Activated CD4-positive, alpha-beta T cell treated with anti-CD3 and anti-CD28 coated beads, Interleukin-2, amount 10 ng/mL, durations not matched to agents 24 days and 14 days (primary cell): ENCODE data around the gene NAALADL2. TPM values are rescaled to one million over a fixed set of nuclear protein-coding genes. Genes with fewer than 3 reads are reported as not detected.
"Not testable (repeated sequence)": the region's sequence is repeated elsewhere in the genome, so short reads cannot be mapped to it uniquely, and the experiment has no call there.

Experiments
- DNase-seq: peaks from one replicate; pipeline ENCODE4 v3.0.0; 2022
- H3K27ac Mint-ChIP-seq: one replicate; pipeline ENCODE4 v1.8.0; 2022; ENCODE audit warnings: mild to moderate bottlenecking, mixed read lengths
- H3K27me3 Mint-ChIP-seq: one replicate; pipeline ENCODE4 v1.8.0; 2022; ENCODE audit warnings: mixed read lengths
- H3K36me3 Mint-ChIP-seq: one replicate; pipeline ENCODE4 v1.8.0; 2022; ENCODE audit warnings: low read depth, mild to moderate bottlenecking, mixed read lengths
- H3K4me1 Mint-ChIP-seq: one replicate; pipeline ENCODE4 v1.8.0; 2021; ENCODE audit warnings: mixed read lengths
- H3K4me3 Mint-ChIP-seq: one replicate; pipeline ENCODE4 v1.8.0; 2022; ENCODE audit warnings: mild to moderate bottlenecking, moderate library complexity, mixed read lengths
- H3K9me3 Mint-ChIP-seq: one replicate; pipeline ENCODE4 v1.8.0; 2021; ENCODE audit warnings: mixed read lengths
- intact Hi-C: fragments of 100-400 bp; cut with micrococcal nuclease; formaldehyde crosslinking; loops from one replicate; pipeline ENCODE4 v1.15.1; 2023
- total RNA-seq: library from RNA; stranded (reverse); gene quantifications from 2 replicates; pipeline ENCODE4 v1.2.3, GENCODE V29; 2022

Gene NAALADL2
- total RNA-seq, 1 donor from 2014 or later = not detected

DNA sequence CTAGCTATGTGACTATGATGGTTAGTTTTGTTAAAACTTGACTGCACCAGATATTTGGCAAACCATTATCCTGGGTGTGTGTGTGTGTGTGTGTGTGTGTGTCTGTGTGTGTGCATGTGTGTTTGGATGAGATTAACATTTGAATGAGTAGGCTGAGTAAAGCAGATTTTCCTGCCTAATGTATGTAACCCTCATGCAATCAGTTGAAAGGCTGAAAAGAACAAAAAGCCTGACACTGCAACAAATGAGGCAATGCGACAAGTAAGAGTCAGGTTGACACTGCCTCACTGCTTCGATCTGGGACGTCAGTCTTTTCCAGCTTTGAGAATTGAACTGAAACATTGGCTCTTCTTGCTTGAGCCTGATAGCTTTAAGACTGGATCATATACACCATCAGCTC is 643.0 kb downstream of the NAALADL2 start:
- no peak overlapping the region for H3K27ac Mint-ChIP-seq
- no peaks in the 10 kb centered on the region for H3K9me3 Mint-ChIP-seq
- no peaks in the 10 kb centered on the region for H3K27me3 Mint-ChIP-seq
- no peak overlapping the region for H3K4me3 Mint-ChIP-seq
- H3K36me3 Mint-ChIP-seq = no peaks in the 10 kb centered on the region
- intact Hi-C loops = no loop called here
- DNase-seq = no peak
- no peaks in the 10 kb centered on the region for H3K4me1 Mint-ChIP-seq

DNA sequence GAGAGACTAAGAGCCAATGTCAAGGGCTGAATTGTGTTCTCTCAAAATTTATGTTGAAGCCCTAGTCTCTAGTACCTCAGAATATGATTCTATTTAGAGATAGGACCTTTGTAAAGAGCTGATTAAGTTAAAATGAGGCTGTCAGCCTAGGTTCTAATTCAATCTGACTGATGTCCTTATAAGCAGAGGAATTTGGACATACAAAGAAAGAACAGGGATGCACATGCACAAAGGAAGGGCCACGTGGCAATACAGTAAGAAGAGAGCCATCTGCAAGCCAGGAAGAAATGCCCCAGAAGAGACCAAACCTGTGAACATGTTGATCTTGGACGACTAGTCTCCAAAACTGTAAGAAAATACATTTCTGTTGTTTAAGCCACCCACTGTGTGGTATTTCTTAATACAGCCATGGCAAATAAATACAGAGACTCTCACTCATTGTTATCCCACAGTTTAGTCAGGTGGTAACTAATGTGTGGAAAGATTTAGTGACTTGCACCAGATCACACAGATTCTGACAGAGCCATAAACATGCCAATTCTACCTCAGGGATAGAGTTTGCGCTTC is 652.2 kb downstream of the NAALADL2 start:
- H3K27me3 Mint-ChIP-seq = no peaks in the 10 kb centered on the region
- H3K4me3 Mint-ChIP-seq = no peak overlapping the region
- DNase-seq = no peak
- H3K36me3 Mint-ChIP-seq = no peaks in the 10 kb centered on the region
- H3K9me3 Mint-ChIP-seq = no peaks in the 10 kb centered on the region
- no peak overlapping the region for H3K27ac Mint-ChIP-seq
- intact Hi-C loops = no loop called here
- H3K4me1 Mint-ChIP-seq = no peaks in the 10 kb centered on the region

DNA sequence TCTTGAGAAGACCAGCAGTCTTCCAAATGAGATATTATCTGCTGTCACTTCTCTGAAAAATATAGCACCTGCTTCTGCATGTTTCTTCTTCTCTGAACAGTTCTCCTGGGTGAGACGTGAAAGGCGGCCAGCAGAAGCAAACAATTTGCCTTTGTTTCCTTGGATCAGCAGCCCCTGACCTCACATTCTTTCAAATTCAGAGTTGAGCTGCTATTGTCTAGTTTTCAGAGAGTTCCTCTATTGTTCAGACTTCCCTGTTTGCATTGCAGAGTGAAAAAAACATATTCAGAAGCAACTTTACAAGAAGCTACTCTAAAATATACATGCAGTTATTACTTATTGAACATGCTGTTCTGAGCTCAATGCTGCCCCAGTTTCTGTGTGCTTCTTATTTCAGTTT is 653.6 kb downstream of the NAALADL2 start:
- H3K9me3 Mint-ChIP-seq = peaks cover 3% of the 10 kb centered on the region
- no peaks in the 10 kb centered on the region for H3K27me3 Mint-ChIP-seq
- no peak overlapping the region for H3K4me3 Mint-ChIP-seq
- H3K27ac Mint-ChIP-seq = no peak overlapping the region
- H3K36me3 Mint-ChIP-seq = no peaks in the 10 kb centered on the region
- no peaks in the 10 kb centered on the region for H3K4me1 Mint-ChIP-seq
- DNase-seq = no peak
- intact Hi-C loops = no loop called here

DNA sequence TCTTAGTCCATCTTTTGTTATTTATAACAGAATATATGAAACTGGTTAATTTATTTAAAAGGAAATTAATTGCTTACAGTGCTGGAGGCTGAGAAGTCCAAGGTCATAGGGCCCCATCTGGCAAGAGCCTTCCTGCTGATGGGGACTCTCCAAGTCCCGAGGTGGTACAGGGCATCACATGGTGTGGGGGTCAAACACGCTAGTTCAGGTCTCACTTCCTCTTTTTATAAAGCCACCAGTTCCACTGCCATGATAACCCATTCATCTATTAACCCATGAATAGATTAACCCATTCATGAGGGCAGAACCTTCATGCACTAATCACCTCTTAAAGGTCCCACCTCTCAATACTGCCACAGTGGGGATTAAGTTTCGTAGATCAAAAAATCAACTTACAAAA is 659.3 kb downstream of the NAALADL2 start:
- Mint-ChIP-seq H3K27me3 (no peaks in the 10 kb centered on the region), H3K9me3 (peaks cover 3% of the 10 kb centered on the region), H3K27ac (no peak overlapping the region), H3K4me1 (no peaks in the 10 kb centered on the region), H3K36me3 (no peaks in the 10 kb centered on the region), H3K4me3 (no peak overlapping the region)
- intact Hi-C loops = no loop called here
- no peak for DNase-seq

DNA sequence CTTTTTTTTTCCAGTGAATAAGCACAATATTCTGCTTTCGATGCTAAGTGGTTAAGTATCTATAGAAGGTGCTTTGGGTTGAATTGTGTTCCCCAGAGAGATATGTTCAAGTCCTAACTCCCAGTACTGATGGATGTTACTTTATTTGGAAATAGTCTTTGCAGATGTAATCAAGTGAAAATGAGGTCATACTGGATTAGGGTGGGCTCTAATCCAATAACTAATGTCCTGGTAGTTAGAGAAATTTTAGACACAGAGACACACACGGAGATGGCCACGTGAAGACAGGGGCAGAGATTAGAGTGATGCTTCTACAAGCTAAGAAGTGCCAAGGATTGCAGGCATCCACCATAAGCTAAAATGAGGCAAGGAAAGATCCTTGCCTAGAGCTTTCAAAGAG is 662.3 kb downstream of the NAALADL2 start:
- no peak overlapping the region for H3K4me3 Mint-ChIP-seq
- DNase-seq = no peak
- intact Hi-C loops = no loop called here
- no peaks in the 10 kb centered on the region for H3K4me1 Mint-ChIP-seq
- H3K27ac Mint-ChIP-seq = no peak overlapping the region
- no peaks in the 10 kb centered on the region for H3K36me3 Mint-ChIP-seq
- no peaks in the 10 kb centered on the region for H3K27me3 Mint-ChIP-seq
- H3K9me3 Mint-ChIP-seq = peaks cover 3% of the 10 kb centered on the region

DNA sequence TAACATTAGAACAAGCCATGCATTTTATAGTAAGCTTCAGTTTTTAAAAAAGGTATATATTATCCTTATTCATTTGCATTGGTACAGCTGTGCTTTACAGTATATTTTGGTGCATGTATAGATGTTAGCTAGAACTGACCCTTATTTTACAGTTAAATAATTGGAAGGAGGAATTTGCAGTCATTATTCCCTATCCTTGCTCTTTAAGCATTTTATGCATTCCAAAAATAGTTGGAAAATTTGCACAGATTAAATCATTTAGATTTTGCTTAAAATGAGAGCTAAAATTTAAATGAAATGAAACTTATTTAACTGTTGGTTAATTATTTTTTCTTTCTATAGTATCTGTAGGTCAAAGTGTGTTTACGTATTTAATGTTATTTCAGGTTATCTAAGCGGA is 667.1 kb downstream of the NAALADL2 start:
- Mint-ChIP-seq H3K27ac (no peak overlapping the region), H3K4me1 (no peaks in the 10 kb centered on the region)
- intact Hi-C loops = no loop called here

DNA sequence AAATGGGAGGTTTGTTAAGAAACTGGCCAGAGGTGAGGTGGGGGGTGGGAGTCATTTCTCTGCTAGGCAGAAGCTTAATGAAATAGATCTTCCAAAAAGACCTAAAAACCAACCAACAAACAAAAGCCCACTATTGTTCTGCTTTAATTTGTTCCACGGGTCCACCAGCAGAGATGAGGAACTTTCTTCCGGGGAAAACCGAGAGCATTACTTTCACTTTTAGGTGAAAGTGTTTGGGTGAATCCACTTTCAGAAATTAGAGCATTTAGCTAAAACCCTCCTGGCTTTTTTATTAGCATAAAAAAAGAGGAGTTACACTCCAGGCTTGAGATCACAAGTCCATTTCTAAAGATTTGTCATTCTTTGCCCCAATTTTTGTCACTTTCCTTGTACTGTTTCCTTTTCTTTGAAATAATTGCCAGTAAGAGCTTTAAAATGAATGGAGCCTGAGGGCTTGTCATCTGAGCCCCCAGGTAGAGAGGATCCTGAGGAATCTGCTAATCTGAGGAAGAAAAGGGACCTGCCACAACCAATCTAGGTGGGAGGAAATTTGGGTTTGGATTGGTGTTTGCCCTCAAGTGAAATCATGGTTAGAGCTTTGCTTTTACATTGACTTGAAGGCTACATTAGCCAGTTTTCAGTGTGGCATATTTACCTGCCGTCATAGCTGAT is 667.6 kb downstream of the NAALADL2 start:
- no peaks in the 10 kb centered on the region for H3K9me3 Mint-ChIP-seq
- no peaks in the 10 kb centered on the region for H3K4me1 Mint-ChIP-seq
- no peaks in the 10 kb centered on the region for H3K27me3 Mint-ChIP-seq
- intact Hi-C loops = no loop called here
- H3K36me3 Mint-ChIP-seq = no peaks in the 10 kb centered on the region
- H3K27ac Mint-ChIP-seq = no peak overlapping the region
- H3K4me3 Mint-ChIP-seq = peak overlapping the region; percentile 5
- no peak for DNase-seq

More for the DNA sequence above, 667.1 kb downstream of the NAALADL2 start:
- no peaks in the 10 kb centered on the region for H3K9me3 Mint-ChIP-seq
- no peak overlapping the region for H3K4me3 Mint-ChIP-seq
- H3K27me3 Mint-ChIP-seq = no peaks in the 10 kb centered on the region
- H3K36me3 Mint-ChIP-seq = no peaks in the 10 kb centered on the region
- no peak for DNase-seq

DNA sequence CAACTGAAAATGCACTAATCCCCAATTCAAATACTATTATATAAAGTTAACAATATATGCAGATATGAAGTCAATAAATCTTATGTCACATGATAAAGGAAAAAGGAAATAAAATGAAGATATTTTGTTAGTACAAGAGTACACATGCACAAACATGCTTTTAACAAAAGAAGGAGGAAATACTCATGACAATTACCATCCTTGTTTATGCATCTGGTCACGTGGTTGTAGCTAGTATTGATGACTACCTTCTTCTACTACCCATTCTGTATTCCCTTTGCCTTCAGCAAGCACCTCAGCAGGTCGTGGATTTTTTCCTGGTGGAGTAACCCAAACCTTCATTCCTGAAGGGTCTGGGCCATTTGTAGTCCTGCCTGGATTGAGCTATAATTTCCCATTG is 669.6 kb downstream of the NAALADL2 start:
- H3K27me3 Mint-ChIP-seq, H3K36me3 Mint-ChIP-seq, H3K27ac Mint-ChIP-seq, H3K4me3 Mint-ChIP-seq, DNase-seq, intact Hi-C loops, H3K9me3 Mint-ChIP-seq, H3K4me1 Mint-ChIP-seq: not testable (repeated sequence)

DNA sequence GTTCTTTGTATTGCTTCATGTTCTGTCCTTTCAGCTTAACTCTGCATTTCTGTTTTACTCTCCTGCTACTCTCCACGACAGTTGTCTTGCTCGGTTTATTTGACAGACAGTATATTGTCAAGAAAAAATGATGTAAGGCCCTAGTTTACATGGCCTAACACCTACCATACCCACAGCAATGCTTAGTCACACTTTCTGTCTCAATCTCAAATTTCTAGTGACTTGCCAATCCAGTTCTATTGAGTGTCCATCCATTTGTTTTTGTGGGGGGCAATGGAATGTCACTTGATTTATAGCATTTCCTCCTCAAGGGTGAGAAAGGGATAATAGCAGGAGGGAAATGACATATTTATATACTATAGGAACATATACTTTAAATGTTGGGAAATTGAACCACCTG is 676.2 kb downstream of the NAALADL2 start:
- intact Hi-C loops = no loop called here

DNA sequence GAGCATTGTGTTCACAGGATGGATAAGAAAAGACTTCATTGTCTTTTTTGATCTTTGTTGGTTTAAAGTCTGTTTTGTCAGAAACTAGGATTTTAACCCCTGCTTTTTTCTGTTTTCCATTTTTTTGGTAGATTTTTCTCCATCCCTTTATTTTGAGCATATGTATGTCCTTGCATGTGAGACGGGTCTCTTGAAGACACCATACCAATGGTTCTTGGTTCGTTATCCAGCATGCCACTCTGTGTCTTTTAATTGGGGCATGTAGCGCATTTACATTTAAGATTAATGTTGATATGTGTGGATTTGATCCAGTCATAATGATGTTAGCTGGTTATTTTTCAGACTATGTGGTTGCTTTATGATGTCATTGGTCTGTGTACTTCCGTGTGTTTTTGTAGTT is 687.0 kb downstream of the NAALADL2 start:
- Mint-ChIP-seq H3K36me3 (no peaks in the 10 kb centered on the region), H3K9me3 (no peaks in the 10 kb centered on the region), H3K27me3 (no peaks in the 10 kb centered on the region), H3K27ac (no peak overlapping the region), H3K4me1 (no peaks in the 10 kb centered on the region), H3K4me3 (no peak overlapping the region)
- intact Hi-C loops = no loop called here
- DNase-seq = no peak

More for the DNA sequence above, 676.2 kb downstream of the NAALADL2 start:
- no peak overlapping the region for H3K4me3 Mint-ChIP-seq
- H3K9me3 Mint-ChIP-seq = no peaks in the 10 kb centered on the region
- H3K36me3 Mint-ChIP-seq = no peaks in the 10 kb centered on the region
- DNase-seq = no peak
- no peaks in the 10 kb centered on the region for H3K4me1 Mint-ChIP-seq
- H3K27ac Mint-ChIP-seq = no peak overlapping the region
- no peaks in the 10 kb centered on the region for H3K27me3 Mint-ChIP-seq

DNA sequence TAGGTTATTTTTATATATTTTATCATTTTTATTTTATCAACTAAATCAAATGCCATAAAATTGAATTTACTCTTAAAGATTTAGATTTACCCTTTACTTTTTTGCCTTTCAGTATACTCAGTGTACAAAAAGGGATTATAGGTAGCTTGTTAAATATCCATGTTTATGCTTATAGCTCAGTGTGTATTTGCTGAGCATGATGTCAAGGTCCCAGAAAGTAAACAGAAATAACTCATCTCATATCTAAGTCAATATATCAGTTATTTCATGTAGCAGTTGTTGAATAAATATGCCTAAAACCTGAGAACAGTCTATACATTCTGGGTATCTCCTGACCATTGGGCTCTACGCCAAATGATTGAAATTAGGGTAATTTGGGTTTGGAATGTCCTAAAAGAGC is 693.8 kb downstream of the NAALADL2 start:
- no peak for DNase-seq
- Mint-ChIP-seq H3K36me3 (no peaks in the 10 kb centered on the region), H3K4me3 (no peak overlapping the region), H3K27ac (no peak overlapping the region), H3K27me3 (no peaks in the 10 kb centered on the region), H3K4me1 (no peaks in the 10 kb centered on the region), H3K9me3 (no peaks in the 10 kb centered on the region)
- intact Hi-C loops = no loop called here

DNA sequence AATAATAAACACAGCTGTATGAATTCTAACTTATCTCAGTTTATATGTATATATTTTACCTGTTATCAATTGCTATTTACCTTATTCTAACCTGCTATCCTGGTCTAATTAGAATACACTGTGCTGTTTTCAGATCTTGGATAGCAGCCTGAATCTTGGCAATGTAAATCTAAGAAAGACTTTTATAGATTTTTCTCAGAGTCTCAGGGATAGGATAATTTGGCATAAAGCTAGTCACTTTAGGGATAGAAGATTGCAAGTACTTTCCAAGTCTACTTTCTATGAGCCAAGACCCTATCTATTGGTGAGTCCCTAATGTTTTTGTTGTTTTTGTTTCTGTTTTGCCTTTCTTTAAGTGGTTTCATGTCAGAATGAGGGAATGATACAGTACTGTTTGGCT is 695.7 kb downstream of the NAALADL2 start:
- Mint-ChIP-seq H3K27ac (no peak overlapping the region), H3K4me1 (no peaks in the 10 kb centered on the region), H3K36me3 (no peaks in the 10 kb centered on the region), H3K9me3 (peaks cover 2% of the 10 kb centered on the region), H3K27me3 (no peaks in the 10 kb centered on the region), H3K4me3 (no peak overlapping the region)
- DNase-seq = no peak
- intact Hi-C loops = no loop called here

DNA sequence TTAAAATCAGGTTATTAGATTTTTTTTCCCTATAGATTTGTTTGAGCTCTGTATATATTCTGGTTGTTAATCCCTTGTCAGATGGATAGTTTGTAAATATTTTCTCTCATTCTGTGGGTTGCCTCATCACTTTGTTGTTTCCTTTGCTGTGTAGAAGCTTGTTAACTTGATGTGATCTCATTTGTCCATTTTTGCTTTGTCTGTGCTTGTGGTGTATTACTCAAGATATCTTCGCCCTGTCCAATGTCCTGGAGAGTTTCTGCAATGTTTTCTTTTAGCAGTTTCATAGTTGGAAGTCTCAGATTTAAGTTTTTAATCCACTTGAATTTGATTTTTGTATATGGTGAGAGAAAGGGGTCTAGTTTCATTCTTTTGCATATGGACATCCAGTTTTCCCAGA is 699.1 kb downstream of the NAALADL2 start:
- peaks cover 4% of the 10 kb centered on the region for H3K9me3 Mint-ChIP-seq
- H3K27me3 Mint-ChIP-seq = no peaks in the 10 kb centered on the region
- H3K27ac Mint-ChIP-seq = no peak overlapping the region
- intact Hi-C loops = no loop called here
- no peaks in the 10 kb centered on the region for H3K36me3 Mint-ChIP-seq
- no peak overlapping the region for H3K4me3 Mint-ChIP-seq
- no peaks in the 10 kb centered on the region for H3K4me1 Mint-ChIP-seq
- no peak for DNase-seq

DNA sequence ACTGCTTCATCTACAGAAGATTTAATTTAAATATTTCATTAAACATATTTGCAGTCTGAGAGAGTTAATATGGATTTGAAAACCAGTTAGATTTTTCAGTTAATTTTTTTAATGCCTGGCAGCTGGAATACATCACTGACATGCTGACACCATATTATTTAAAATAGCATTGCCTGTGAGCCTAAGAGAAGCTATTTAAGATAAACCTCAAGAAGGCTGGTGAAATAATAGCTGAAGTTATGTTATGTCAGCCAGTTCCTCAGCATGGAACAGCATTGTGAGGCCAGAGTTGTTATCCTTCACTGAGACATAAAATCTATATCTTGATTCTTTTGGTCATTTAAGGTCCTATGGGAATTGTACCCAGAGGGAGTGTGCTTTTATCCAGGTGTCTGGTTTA is 705.2 kb downstream of the NAALADL2 start:
- DNase-seq = no peak
- intact Hi-C loops = no loop called here
- Mint-ChIP-seq H3K27ac (no peak overlapping the region), H3K4me3 (no peak overlapping the region), H3K36me3 (no peaks in the 10 kb centered on the region), H3K9me3 (peaks cover 4% of the 10 kb centered on the region), H3K27me3 (no peaks in the 10 kb centered on the region), H3K4me1 (no peaks in the 10 kb centered on the region)

DNA sequence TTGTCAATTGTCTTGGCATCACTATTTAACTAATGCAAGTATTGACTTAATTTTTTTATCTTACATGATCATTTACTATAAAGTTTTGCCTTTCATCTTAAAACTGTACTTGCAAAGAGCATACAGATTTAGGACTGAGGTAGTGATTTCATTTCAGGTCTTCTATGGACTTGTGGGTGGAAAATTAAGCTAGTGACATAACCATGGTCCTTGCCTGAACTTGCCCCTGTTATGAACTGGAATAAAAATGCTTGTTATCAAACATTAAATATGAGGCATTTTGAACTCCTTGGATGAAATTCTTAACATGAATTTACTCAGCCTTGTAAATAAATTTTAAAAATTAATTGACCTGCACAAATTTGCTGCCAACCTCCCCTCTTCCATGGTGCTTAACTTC is 712.0 kb downstream of the NAALADL2 start:
- no peak for DNase-seq
- no peaks in the 10 kb centered on the region for H3K36me3 Mint-ChIP-seq
- H3K27me3 Mint-ChIP-seq = no peaks in the 10 kb centered on the region
- no peak overlapping the region for H3K4me3 Mint-ChIP-seq
- no peak overlapping the region for H3K27ac Mint-ChIP-seq
- intact Hi-C loops = no loop called here
- no peaks in the 10 kb centered on the region for H3K9me3 Mint-ChIP-seq
- no peaks in the 10 kb centered on the region for H3K4me1 Mint-ChIP-seq
